Activated CD8-positive, alpha-beta T cell treated with anti-CD3 and anti-CD28 coated beads, Interleukin-2, amount 10 ng/mL, durations not matched to agents 7 days and 5 days (primary cell): ENCODE results near the gene SWSAP1. TPM values are rescaled to one million over a fixed set of nuclear protein-coding genes. Genes with fewer than 3 reads are reported as not detected.

Experiments used
- ATAC-seq: fragments of 150-1000 bp; cut with Tn5 transposase; one replicate; pipeline ENCODE4 v1.10.0; 2021; ENCODE audit warnings: moderate library complexity
- CTCF ChIA-PET: fragments of 350-600 bp; sonication (Branson Sonifier 250); formaldehyde crosslinking; loops from one replicate; lab custom pipeline; 2021; ENCODE audit warnings: antibody characterized with exemption; lab: Charles Lee
- POLR2A ChIA-PET: fragments of 350-600 bp; sonication (Branson Sonifier 250); formaldehyde crosslinking; loops from one replicate; lab custom pipeline; 2021; ENCODE audit warnings: antibody characterized with exemption; lab: Charles Lee
- DNase-seq: peaks from one replicate; pipeline ENCODE4 v3.0.0-alpha.2; 2020
- H3K27ac Mint-ChIP-seq: one replicate; pipeline ENCODE4 v1.8.0; 2021; ENCODE audit warnings: mild to moderate bottlenecking, mixed read lengths
- H3K27me3 Mint-ChIP-seq: one replicate; pipeline ENCODE4 v1.8.0; 2021; ENCODE audit warnings: low read depth, mixed read lengths
- H3K36me3 Mint-ChIP-seq: one replicate; pipeline ENCODE4 v1.8.0; 2021; ENCODE audit warnings: low read depth, mixed read lengths
- H3K4me1 Mint-ChIP-seq: one replicate; pipeline ENCODE4 v1.8.0; 2021; ENCODE audit warnings: low read depth, mixed read lengths
- H3K4me3 Mint-ChIP-seq: one replicate; pipeline ENCODE4 v1.8.0; 2021; ENCODE audit warnings: mild to moderate bottlenecking, mixed read lengths
- H3K9me3 Mint-ChIP-seq: one replicate; pipeline ENCODE4 v1.8.0; 2022; ENCODE audit warnings: mixed read lengths; ENCODE audit not compliant: insufficient read depth
- total RNA-seq, 2 experiments: library from RNA; stranded (reverse); gene quantifications; one replicate each; pipeline ENCODE4 v1.2.3, GENCODE V29; 2021

The SWSAP1 gene
- total RNA-seq, 2 experiments from 2014 or later: 3.1 to 3.4 TPM

DNA sequence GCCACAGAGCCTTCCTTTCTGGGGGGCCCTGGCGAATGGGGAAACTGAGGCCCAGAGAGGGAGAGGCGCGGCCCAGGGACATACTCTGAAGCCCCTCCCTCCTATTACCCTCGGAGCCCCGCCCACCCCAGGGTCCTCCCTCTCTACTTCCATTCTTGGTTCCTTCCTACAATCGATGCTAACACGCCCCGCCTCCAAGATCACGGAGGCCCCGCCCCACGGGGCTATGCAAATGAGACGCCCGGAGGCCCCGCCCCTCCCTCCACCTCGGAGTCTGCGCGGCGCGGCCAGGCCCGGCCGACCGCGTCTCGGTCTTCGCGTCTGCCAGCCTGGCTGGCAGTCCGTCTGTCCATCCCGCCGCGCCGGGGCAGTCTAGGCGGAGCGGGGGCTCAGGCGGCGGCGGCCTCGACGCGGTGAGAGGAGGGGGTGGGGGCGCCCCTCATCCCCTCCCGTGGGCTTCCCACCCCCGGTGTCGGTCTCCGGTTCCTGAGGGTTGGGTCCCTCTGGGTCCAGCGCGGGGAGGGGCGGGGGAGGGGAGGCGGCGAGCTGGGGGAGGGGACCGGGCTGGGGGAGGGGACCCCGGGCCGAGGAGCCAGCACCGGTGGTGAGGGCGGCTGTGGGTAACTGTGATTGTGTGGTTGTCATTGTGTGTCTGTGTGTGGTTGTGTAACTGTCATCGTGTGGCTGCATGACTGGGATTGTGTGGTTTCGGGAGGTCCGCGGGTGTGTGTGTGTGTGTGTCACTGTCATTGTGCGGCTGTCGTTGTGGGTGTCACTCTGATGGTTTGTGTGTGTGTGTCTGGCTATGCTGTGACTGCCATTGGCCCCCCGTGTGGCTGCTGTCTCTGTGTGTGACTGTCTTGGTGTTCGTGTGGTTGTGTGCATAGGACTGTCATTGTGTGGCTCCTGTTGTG is 19.0 kb upstream of the SWSAP1 start, which contains the start of gene PLPPR2:
PLPPR2 (plus strand) TSS at position 273 of the 914 bp plus-strand sequence. CDS start 2,242 bp downstream, outside the sequence.
- POLR2A ChIA-PET: no interaction called here
- peak; percentile 91 for ATAC-seq
- no peak within 1 kb of the TSS for H3K27ac Mint-ChIP-seq

DNA sequence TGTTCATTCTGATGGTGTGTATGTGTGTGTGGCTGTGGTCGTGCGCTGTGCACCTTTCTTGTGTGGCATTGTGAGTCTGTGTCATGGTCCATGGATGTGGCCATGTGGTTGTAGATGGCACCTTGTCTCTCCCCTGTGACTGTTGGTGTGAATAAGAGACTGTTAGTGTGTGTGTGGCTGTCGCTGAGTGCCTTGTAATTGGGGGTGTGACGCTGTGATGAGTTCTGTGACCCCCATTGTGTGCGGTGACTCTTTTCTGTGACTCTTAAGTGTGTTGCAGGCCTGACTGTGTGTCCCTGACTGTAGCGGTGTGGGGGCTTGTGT is 18.4 kb upstream of the SWSAP1 start:
- H3K27ac Mint-ChIP-seq: no peak overlapping the region
- no peaks in the 10 kb centered on the region for H3K9me3 Mint-ChIP-seq
- DNase-seq (no peak), ATAC-seq (no peak)
- peaks cover 13% of the 10 kb centered on the region for H3K4me1 Mint-ChIP-seq
- H3K27me3 Mint-ChIP-seq: peaks cover 10% of the 10 kb centered on the region
- peak overlapping the region; percentile 8 for H3K4me3 Mint-ChIP-seq
- ChIA-PET CTCF (no interaction called here), POLR2A (no interaction called here)
- no peaks in the 10 kb centered on the region for H3K36me3 Mint-ChIP-seq

More for the DNA sequence above, 19.0 kb upstream of the SWSAP1 start, which contains the start of gene PLPPR2:
- Mint-ChIP-seq H3K4me3 (peak within 1 kb of the TSS; percentile 8), H3K9me3 (no peaks in the 10 kb centered on the region), H3K27me3 (peaks cover 10% of the 10 kb centered on the region), H3K4me1 (peaks cover 13% of the 10 kb centered on the region), H3K36me3 (no peaks in the 10 kb centered on the region)
- peak; percentile 85 for DNase-seq
- CTCF ChIA-PET: no interaction called here

DNA sequence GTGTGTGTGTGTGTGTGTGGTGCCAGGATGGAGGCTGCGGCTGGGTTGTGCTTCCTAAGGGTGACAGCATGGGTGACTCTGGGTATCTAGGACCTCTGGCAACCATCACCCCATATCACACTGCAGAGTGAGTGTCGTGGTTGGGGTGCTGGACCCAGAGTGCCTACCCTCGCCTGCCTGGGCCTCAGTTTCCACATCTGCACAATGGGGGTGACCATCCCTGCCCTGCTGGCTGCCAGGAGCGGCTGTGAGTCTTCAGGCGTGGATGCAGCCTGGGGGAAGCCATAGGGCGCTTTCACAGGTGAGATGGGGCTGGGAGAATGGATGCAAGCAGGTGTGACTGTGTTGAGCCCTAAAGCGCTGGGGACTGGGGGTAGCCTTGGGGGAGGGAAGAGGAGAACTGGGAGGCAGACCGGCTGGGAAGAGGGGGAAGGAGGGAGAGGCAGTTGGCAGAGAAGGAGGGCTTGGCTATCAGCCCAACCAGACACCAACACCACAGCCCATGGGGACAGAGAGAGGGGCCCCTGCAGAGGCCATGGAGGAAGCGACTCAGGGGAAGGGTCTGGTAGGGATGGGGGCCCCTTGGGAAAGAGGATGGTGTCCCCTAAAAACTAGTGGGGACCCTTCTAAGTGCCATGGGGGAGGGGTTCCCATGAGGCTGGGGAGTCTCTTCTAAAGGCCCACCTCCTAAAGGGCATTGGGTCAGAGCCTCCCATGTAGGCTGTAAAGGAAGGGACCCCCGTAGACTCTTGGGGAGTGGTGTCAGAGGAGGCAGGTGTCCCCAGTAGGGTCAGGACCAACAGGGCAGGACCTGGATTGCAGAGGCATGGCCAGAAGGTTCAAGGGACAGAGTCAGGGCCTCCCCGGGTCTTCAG is 17.6 kb upstream of the SWSAP1 start:
- Mint-ChIP-seq H3K27me3 (peaks cover 10% of the 10 kb centered on the region), H3K4me3 (no peak overlapping the region), H3K36me3 (no peaks in the 10 kb centered on the region), H3K27ac (no peak overlapping the region), H3K4me1 (peaks cover 13% of the 10 kb centered on the region), H3K9me3 (no peaks in the 10 kb centered on the region)
- ChIA-PET CTCF (no interaction called here), POLR2A (interaction anchor here (0.7 kb wide), 1 partner anchor 1042 kb away, joined by 3 read pairs; no protein-coding TSS in a partner anchor)
- ATAC-seq (no peak), DNase-seq (no peak)

DNA sequence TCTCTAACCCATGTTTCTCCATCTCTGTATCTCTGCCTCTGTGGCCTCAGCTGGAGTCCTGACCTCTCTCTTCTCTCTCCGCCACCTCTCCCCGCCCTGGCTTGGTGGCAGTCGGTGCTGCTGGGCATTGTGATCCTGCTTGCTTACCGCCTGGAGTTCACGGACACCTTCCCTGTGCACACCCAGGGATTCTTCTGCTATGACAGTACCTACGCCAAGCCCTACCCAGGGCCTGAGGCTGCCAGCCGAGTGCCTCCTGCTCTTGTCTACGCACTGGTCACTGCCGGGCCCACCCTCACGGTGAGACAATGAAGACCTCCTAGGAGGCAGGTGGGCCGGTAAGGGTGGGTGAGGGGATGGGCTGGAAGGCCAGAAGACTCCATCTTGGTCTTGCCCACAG is 15.0 kb upstream of the SWSAP1 start:
- no peaks in the 10 kb centered on the region for H3K9me3 Mint-ChIP-seq
- H3K27ac Mint-ChIP-seq: no peak overlapping the region
- no peak overlapping the region for H3K4me3 Mint-ChIP-seq
- ATAC-seq (no peak), DNase-seq (no peak)
- ChIA-PET CTCF (no interaction called here), POLR2A (interaction anchor here (0.9 kb wide), 1 partner anchor 47 kb away, joined by 3 read pairs; no protein-coding TSS in a partner anchor)
- peaks cover 11% of the 10 kb centered on the region for H3K4me1 Mint-ChIP-seq
- H3K36me3 Mint-ChIP-seq: no peaks in the 10 kb centered on the region
- peaks cover 10% of the 10 kb centered on the region for H3K27me3 Mint-ChIP-seq

DNA sequence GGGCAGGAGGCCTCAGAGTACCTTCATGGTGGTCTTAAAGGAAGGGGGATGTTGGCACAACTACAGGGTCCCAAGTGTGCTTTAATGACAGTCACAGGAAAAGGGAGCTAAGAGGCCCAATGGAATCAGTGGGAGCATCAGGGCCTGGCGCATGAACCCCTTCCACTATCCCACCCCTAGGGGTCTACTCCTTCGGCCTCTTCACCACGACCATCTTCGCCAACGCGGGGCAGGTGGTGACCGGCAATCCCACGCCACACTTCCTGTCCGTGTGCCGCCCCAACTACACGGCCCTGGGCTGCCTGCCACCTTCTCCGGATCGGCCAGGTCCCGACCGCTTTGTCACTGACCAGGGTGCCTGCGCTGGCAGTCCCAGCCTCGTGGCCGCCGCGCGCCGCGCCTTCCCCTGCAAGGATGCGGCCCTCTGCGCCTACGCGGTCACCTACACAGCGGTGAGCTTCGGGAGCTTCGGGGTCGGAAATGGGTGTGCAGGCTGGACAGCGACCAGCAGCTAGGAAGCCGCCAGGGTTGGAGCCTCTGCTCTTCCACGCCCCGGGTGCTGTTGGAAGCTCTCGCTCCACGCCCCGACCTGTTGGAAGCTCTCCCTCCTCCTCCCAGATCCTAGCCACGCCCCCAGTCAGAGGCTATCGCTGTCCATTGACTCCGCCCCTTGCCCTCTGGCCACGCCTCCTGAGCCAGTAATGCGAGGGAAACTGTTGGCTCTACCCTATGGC is 13.3 kb upstream of the SWSAP1 start:
- ATAC-seq: no peak
- no peak overlapping the region for H3K27ac Mint-ChIP-seq
- H3K9me3 Mint-ChIP-seq: no peaks in the 10 kb centered on the region
- H3K4me1 Mint-ChIP-seq: peaks cover 2% of the 10 kb centered on the region
- no peak for DNase-seq
- H3K36me3 Mint-ChIP-seq: no peaks in the 10 kb centered on the region
- CTCF ChIA-PET: no interaction called here
- POLR2A ChIA-PET: no interaction called here
- H3K4me3 Mint-ChIP-seq: no peak overlapping the region
- peaks cover 3% of the 10 kb centered on the region for H3K27me3 Mint-ChIP-seq

DNA sequence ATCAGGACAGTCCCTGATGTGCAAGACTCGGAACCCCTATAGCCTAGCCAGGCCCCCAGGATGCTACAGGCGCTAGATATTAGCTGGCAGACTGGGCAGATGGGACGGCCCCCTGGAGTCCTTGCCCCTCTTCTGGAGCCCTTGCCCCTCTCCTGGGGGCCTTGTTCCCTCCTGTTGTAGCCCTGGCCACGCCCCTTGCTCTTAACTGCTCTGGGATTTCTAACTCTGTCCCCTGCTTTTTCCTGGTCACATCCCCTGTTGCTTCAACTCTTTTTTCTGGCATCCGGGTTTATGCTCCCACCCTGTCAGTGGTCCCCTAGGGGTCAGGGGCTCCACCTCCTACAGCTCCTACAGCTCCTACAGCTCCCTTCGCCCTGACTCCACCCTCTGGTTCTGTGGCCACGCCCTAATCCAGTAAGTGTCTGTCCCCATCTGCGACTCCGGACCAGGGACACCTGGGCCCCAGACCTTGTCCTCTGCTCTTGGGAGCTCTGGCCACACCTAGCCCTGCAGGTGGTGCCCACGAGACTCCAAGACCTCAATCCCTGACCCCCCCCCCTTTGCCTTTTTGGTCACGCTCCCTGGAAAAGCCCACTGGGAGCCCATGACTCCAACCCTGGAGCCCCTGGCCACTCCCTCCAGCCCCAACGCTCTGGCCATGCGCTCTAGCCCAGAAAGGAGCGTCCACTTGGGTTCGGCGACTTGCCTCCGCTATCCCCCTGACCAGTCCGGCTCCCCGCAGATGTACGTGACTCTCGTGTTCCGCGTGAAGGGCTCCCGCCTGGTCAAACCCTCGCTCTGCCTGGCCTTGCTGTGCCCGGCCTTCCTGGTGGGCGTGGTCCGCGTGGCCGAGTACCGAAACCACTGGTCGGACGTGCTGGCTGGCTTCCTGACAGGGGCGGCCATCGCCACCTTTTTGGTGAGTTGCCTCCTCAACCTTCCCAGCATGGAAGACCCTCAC is 12.4 kb upstream of the SWSAP1 start:
- Mint-ChIP-seq H3K36me3 (no peaks in the 10 kb centered on the region), H3K27ac (no peak overlapping the region)

DNA sequence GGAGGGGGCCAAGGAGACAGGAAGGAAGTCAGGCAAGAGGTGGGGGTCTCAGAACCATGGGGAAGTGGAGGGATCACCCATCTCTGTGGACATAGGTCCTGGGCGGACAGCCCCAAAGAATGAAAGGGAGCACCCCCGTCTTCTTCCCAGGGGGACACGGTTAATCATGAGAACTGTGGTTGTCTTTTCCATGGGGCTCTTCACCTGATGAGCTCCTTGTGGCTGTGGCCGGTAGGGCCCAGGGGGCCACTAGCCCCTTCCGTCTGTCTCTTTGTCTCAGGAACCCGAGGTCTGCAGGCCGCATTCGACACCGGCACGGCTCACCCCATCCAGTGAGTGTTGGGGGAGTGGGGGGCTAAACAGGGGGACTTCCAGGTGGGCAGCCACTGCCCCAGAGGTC is 10.6 kb upstream of the SWSAP1 start:
- POLR2A ChIA-PET: no interaction called here
- CTCF ChIA-PET: no interaction called here
- no peak for ATAC-seq
- DNase-seq: no peak
- Mint-ChIP-seq H3K4me3 (no peak overlapping the region), H3K36me3 (no peaks in the 10 kb centered on the region), H3K27ac (no peak overlapping the region), H3K4me1 (no peaks in the 10 kb centered on the region), H3K27me3 (no peaks in the 10 kb centered on the region), H3K9me3 (no peaks in the 10 kb centered on the region)

More for the DNA sequence above, 12.4 kb upstream of the SWSAP1 start:
- no peaks in the 10 kb centered on the region for H3K9me3 Mint-ChIP-seq
- H3K4me1 Mint-ChIP-seq: no peaks in the 10 kb centered on the region
- ATAC-seq: no peak
- ChIA-PET CTCF (no interaction called here), POLR2A (no interaction called here)
- DNase-seq: no peak
- no peaks in the 10 kb centered on the region for H3K27me3 Mint-ChIP-seq
- no peak overlapping the region for H3K4me3 Mint-ChIP-seq

DNA sequence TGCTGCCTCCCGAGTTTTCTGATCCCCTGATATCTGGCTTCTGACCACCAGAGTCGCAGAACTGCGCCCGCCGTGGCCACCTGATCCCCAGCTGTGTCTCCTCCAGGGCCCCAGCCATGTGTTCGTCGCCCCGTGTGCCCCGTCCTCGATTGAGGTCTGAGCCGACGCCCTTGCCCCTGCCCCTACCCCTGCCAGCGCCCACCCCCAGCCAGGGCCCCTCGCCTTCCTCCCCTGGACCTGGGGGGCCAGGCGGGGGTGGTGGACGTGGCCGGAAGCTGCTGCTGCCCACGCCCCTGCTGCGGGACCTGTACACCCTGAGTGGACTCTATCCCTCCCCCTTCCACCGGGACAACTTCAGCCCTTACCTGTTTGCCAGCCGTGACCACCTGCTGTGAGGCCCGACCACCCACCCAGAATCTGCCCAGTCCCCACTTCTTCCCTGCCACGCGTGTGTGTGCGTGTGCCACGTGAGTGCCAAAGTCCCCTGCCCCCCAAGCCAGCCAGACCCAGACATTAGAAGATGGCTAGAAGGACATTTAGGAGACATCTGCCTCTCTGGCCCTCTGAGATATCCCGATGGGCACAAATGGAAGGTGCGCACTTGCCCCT is 10.1 kb upstream of the SWSAP1 start:
- Mint-ChIP-seq H3K27ac (no peak overlapping the region), H3K36me3 (peaks cover 3% of the 10 kb centered on the region), H3K9me3 (no peaks in the 10 kb centered on the region), H3K4me3 (no peak overlapping the region), H3K4me1 (no peaks in the 10 kb centered on the region), H3K27me3 (no peaks in the 10 kb centered on the region)
- ChIA-PET CTCF (no interaction called here), POLR2A (no interaction called here)
- DNase-seq (no peak), ATAC-seq (no peak)

DNA sequence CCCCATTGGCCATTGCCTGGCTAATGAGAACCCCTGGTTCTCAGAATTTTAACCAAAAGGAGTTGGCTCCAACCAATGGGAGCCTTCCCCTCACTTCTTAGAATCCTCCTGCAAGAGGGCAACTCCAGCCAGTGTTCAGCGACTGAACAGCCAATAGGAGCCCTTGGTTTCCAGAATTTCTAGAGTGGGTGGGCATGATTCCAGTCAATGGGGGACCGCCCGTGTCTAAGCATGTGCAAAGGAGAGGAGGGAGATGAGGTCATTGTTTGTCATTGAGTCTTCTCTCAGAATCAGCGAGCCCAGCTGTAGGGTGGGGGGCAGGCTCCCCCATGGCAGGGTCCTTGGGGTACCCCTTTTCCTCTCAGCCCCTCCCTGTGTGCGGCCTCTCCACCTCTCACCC is 9.5 kb upstream of the SWSAP1 start:
- DNase-seq (no peak), ATAC-seq (no peak)
- no peaks in the 10 kb centered on the region for H3K4me1 Mint-ChIP-seq
- peaks cover 4% of the 10 kb centered on the region for H3K36me3 Mint-ChIP-seq
- ChIA-PET POLR2A (no interaction called here), CTCF (no interaction called here)
- H3K27me3 Mint-ChIP-seq: no peaks in the 10 kb centered on the region
- H3K9me3 Mint-ChIP-seq: no peaks in the 10 kb centered on the region
- H3K27ac Mint-ChIP-seq: no peak overlapping the region
- no peak overlapping the region for H3K4me3 Mint-ChIP-seq

DNA sequence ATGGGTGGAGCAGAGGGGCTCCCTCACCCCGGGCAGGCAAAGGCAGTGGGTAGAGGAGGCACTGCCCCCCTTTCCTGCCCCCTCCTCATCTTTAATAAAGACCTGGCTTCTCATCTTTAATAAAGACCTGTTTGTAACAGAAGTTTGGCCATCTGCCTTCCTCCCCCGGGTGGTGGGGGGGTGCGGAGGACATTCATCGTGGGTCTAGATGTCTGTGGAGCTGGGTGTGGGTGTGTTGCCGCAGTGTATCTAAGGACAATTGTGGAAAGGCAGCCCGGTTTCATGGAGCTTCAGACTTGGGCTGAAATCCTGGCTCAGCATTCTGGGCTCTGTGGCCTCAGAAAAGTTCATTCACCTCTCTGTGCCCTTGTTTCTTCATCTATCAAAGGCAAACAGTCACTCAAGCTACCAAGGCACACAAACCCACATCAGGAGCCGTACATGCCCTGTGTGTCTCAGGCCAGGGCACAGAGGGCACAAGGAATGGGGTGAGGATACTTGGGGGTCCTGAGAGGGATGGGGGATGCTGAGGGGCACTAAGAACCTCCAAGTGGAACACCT is 8.8 kb upstream of the SWSAP1 start:
- no peaks in the 10 kb centered on the region for H3K27me3 Mint-ChIP-seq
- ChIA-PET CTCF (no interaction called here), POLR2A (no interaction called here)
- peaks cover 4% of the 10 kb centered on the region for H3K36me3 Mint-ChIP-seq
- DNase-seq (no peak), ATAC-seq (no peak)
- no peak overlapping the region for H3K4me3 Mint-ChIP-seq
- no peaks in the 10 kb centered on the region for H3K4me1 Mint-ChIP-seq
- H3K27ac Mint-ChIP-seq: no peak overlapping the region
- no peaks in the 10 kb centered on the region for H3K9me3 Mint-ChIP-seq
